ENCODE measurements around the gene ANAPC5. TPM values are rescaled to one million over a fixed set of nuclear protein-coding genes. Genes with fewer than 3 reads are reported as not detected.

ANAPC5 gene
- total RNA-seq, 1 experiment from 2014 or later: 199 TPM

- H3K4me2 ChIP-seq (ENCODE audit: low read length): no peak overlapping the region
- no peaks in the 10 kb centered on the region for H3K4me1 ChIP-seq (ENCODE audit: insufficient read depth, low read length)
- H3K36me3 ChIP-seq (ENCODE audit: low read depth, low read length): peaks cover 64% of the 10 kb centered on the region
- H4K20me1 ChIP-seq (ENCODE audit: low read length): no peaks in the 10 kb centered on the region
- ATAC-seq: no peak
- CTCF ChIA-PET: no interaction called here
- H3K79me2 ChIP-seq (ENCODE audit: low read length): peaks cover 28% of the 10 kb centered on the region
- H2AFZ ChIP-seq (ENCODE audit: low read length): no peak overlapping the region
- TF ChIP-seq EZH2 (IDR thresholded peaks at IDR 0.05; ENCODE audit: low read length, unreplicated experiment): no peak
- no peak for TF ChIP-seq EZH2phosphoT487 (IDR thresholded peaks at IDR 0.05; ENCODE audit: borderline replicate concordance, low read length)
- TF ChIP-seq CTCF (conservative IDR thresholded peaks at IDR 0.05; ENCODE audit: low read depth, low read length): no peak
- DNase-seq: no peak
- no TSS peak for BruUV-seq (replicated peaks)
- intact Hi-C loops (cut with micrococcal nuclease): no loop called here
- H3K27me3 ChIP-seq (ENCODE audit: low read length): no peaks in the 10 kb centered on the region
- no peak overlapping the region for H3K4me3 ChIP-seq (ENCODE audit: low read length)
- H3K27ac ChIP-seq (ENCODE audit: low read length): no peak overlapping the region
- POLR2A ChIA-PET (ENCODE audit: unreplicated experiment): interaction anchor here (0.6 kb wide), 1 partner anchor 22 kb away, joined by 4 read pairs; no protein-coding TSS in a partner anchor
- H3K9me2 ChIP-seq (replicated peaks; ENCODE audit: low read length): no peaks in the 10 kb centered on the region
- H3F3A ChIP-seq (ENCODE audit: low read length, unreplicated experiment): no peaks in the 10 kb centered on the region
- H3K9ac ChIP-seq (ENCODE audit: low read length): no peak overlapping the region
- H3K9me3 ChIP-seq (ENCODE audit: low read length): no peaks in the 10 kb centered on the region
These were observed 7.7 kb downstream of the ANAPC5 start for GRCh38 chr12:121344506-121344905.

GRCh38 chr12:121337416-121337815 lies 14.8 kb downstream of the ANAPC5 start:
- Histone ChIP-seq H3K4me3 (ENCODE audit: low read length) (no peak overlapping the region), H3K4me2 (ENCODE audit: low read length) (no peak overlapping the region), H3F3A (ENCODE audit: low read length, unreplicated experiment) (no peaks in the 10 kb centered on the region), H3K36me3 (ENCODE audit: low read depth, low read length) (peaks cover 62% of the 10 kb centered on the region), H3K9me2 (replicated peaks; ENCODE audit: low read length) (no peaks in the 10 kb centered on the region), H3K79me2 (ENCODE audit: low read length) (no peaks in the 10 kb centered on the region; the same call in 1 of the 2 replicates), H3K9ac (ENCODE audit: low read length) (no peak overlapping the region), H3K9me3 (ENCODE audit: low read length) (no peaks in the 10 kb centered on the region), H3K27ac (ENCODE audit: low read length) (no peak overlapping the region), H2AFZ (ENCODE audit: low read length) (no peak overlapping the region), H3K27me3 (ENCODE audit: low read length) (no peaks in the 10 kb centered on the region), H3K4me1 (ENCODE audit: insufficient read depth, low read length) (no peaks in the 10 kb centered on the region), H4K20me1 (ENCODE audit: low read length) (no peaks in the 10 kb centered on the region)
- ATAC-seq (no peak), DNase-seq (no peak)
- TF ChIP-seq EZH2 (IDR thresholded peaks at IDR 0.05; ENCODE audit: low read length, unreplicated experiment) (no peak), EZH2phosphoT487 (IDR thresholded peaks at IDR 0.05; ENCODE audit: borderline replicate concordance, low read length) (no peak), CTCF (conservative IDR thresholded peaks at IDR 0.05; ENCODE audit: low read depth, low read length) (no peak)
- POLR2A ChIA-PET (ENCODE audit: unreplicated experiment): no interaction called here
- intact Hi-C loops (cut with micrococcal nuclease): no loop called here
- BruUV-seq (replicated peaks): no TSS peak
- CTCF ChIA-PET: no interaction called here

GRCh38 chr12:121334513-121335343 lies 17.5 kb downstream of the ANAPC5 start:
- no peak overlapping the region for H3K27ac ChIP-seq (ENCODE audit: low read length)
- POLR2A ChIA-PET (ENCODE audit: unreplicated experiment): interaction anchor here (0.7 to 0.9 kb wide), 2 partner anchors 24 to 301 kb away, joined by 3 to 7 read pairs; no protein-coding TSS in a partner anchor
- no peak overlapping the region for H3K4me2 ChIP-seq (ENCODE audit: low read length)
- peaks cover 69% of the 10 kb centered on the region for H3K36me3 ChIP-seq (ENCODE audit: low read depth, low read length)
- ATAC-seq: peak; percentile 88
- H3K9me3 ChIP-seq (ENCODE audit: low read length): no peaks in the 10 kb centered on the region
- no peak for TF ChIP-seq EZH2 (IDR thresholded peaks at IDR 0.05; ENCODE audit: low read length, unreplicated experiment)
- TF ChIP-seq CTCF (conservative IDR thresholded peaks at IDR 0.05; ENCODE audit: low read depth, low read length): peak; percentile 93
- no peak overlapping the region for H3K9ac ChIP-seq (ENCODE audit: low read length)
- no peak overlapping the region for H3K4me3 ChIP-seq (ENCODE audit: low read length)
- H3K9me2 ChIP-seq (replicated peaks; ENCODE audit: low read length): no peaks in the 10 kb centered on the region
- DNase-seq: peak; percentile 83
- H3K4me1 ChIP-seq (ENCODE audit: insufficient read depth, low read length): no peaks in the 10 kb centered on the region
- H4K20me1 ChIP-seq (ENCODE audit: low read length): no peaks in the 10 kb centered on the region
- no peak overlapping the region for H2AFZ ChIP-seq (ENCODE audit: low read length)
- H3K79me2 ChIP-seq (ENCODE audit: low read length): no peaks in the 10 kb centered on the region
- no peaks in the 10 kb centered on the region for H3F3A ChIP-seq (ENCODE audit: low read length, unreplicated experiment)
- intact Hi-C loops (cut with micrococcal nuclease): loop anchor here (1.0 kb wide), 1 partner anchor 109 kb away; no protein-coding TSS in a partner anchor
- CTCF ChIA-PET: interaction anchor here (0.5 to 1.7 kb wide), 5 partner anchors 18 to 108 kb away, joined by 3 to 7 read pairs (median 6); partner anchors contain the start of gene RNF34
- H3K27me3 ChIP-seq (ENCODE audit: low read length): no peaks in the 10 kb centered on the region
- TSS peak; percentile 12 for BruUV-seq (replicated peaks)
